Pericardium fibroblast (primary cell): ENCODE measurements around the gene UBA6. TPM values are rescaled to one million over a fixed set of nuclear protein-coding genes. Genes with fewer than 3 reads are reported as not detected.

Source experiments
- total RNA-seq: library from RNA; depleted of rRNA; stranded (reverse); fragments of >200 nt; gene quantifications from 2 replicates; pipeline ENCODE4 v1.2.3, GENCODE V29; 2015

UBA6 gene
- 28.7 and 49.7 TPM in 2 replicates for total RNA-seq

GRCh38 chr4:67700738-67701516 is at the start of gene UBA6:
Gene UBA6, minus strand, starts transcription at chr4:67701155. Its CDS starts 36 bp downstream, at chr4:67701119.

Other genes with a start within 250 kb of the UBA6 start
- 4.8 and 5.8 TPM in 2 replicates for gene CENPC, start 155.7 kb downstream of the UBA6 start, total RNA-seq
- not detected in 2 replicates for gene STAP1, start 142.4 kb downstream of the UBA6 start, total RNA-seq
- gene GNRHR, start 53.2 kb upstream of the UBA6 start, total RNA-seq: not detected in 2 replicates
- gene TMPRSS11D, start 182.8 kb upstream of the UBA6 start, total RNA-seq: not detected in 2 replicates